ENCODE data around the gene CAPN5. TPM values are rescaled to one million over a fixed set of nuclear protein-coding genes. Genes with fewer than 3 reads are reported as not detected.

Gene CAPN5
- polyA plus RNA-seq, 4 donors: 22.8 to 37.4 (median 26.5) TPM

GRCh38 chr11:77063407-77063806, 3.4 kb upstream of the CAPN5 start:
- no peak for DNase-seq (ENCODE audit: low read depth in 4 of 4, low spot score in 2 of 4)

- no peak for DNase-seq (ENCODE audit: low read depth in 4 of 4, low spot score in 2 of 4)
Observed at GRCh38 chr11:77063861-77064260, 2.9 kb upstream of the CAPN5 start.

- DNase-seq (ENCODE audit: low read depth in 4 of 4, low spot score in 2 of 4): no peak
Observed at GRCh38 chr11:77064648-77065217, 2.0 kb upstream of the CAPN5 start.

DNA sequence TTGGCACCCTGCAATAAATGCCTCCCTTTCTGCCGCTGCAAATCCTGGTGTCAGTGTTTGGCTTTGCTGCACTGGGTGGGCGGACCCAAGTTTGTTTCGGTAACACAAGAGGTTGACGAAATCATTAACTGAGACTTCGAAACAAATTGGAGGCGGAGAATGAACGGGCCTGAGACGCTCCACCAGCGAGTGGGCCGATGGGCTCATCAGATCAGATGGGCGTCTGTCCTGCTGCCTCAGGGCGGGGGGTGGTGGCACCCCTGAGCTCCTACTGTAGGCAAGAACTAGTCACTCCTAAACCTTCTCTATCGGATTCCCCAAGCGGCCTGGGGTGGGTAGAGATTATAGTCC, 918 bp upstream of the CAPN5 start:
- peak in 1 of 4 donors; percentile 44 for DNase-seq (ENCODE audit: low read depth in 4 of 4, low spot score in 2 of 4)

DNA sequence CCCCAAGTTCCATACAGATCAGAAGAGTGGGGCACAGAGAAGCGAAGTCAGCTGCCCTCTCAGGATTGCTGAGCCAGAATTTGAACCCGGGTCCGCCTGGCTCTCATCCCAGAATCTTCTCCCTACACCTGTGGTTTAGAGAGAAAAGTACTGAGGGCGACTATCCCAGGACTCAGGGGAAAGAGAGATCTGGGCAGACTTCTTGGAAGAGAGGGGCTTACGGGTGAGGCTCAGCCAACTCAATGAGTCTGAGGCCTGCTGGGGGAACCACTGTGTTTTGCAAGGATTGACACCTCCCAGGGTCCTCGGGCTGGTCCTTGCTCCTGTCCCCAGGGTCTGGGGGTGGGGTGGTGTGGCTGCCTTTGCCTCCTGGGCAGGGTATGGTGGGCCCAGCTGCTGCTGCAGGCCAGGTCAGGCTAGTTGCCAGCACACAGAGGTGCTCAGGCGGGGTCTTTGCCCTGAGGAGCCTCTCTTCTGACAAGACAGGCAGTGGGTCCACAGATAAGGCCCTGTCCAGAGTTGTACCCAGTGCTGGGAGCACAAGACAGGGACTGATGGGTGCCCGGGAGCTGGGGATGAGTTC, 1.2 kb downstream of the CAPN5 start:
- DNase-seq (ENCODE audit: low read depth in 4 of 4, low spot score in 2 of 4): no peak

GRCh38 chr11:77068457-77069335, 1.9 kb downstream of the CAPN5 start:
- DNase-seq (ENCODE audit: low read depth in 4 of 4, low spot score in 2 of 4): no peak

DNA sequence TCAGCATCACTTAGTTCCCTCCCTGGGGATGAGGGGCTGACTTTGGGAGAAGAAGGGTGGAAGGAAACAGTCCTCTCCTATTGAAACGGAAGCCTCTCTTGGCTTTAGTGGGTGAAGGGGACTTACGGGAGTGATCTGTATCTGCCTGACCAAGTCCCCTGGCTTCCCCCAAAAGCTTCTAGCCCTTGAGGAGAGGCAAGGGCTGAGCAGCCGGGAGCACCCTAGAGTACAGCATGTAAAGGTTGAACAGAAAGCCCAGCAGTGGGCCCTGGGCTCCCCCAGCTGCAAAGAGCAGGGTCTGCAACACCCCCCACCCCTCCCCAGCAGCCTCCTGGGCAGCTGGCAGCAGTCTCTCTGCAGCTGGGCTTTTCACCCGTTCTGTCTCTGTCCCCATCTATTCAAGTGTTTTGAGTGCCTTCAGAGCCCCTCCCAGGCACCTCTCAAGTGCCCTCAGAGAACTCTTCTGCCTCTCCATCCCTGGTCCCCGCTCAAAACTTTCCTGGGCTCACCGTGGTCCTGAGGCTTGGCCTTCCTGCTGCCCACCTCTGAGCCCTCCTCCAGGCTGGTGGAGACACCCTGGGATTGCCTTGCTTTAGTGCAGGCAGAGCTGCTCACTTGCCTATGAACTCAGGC, 2.7 kb downstream of the CAPN5 start:
- no peak for DNase-seq (ENCODE audit: low read depth in 4 of 4, low spot score in 2 of 4)

GRCh38 chr11:77069969-77070582, 3.3 kb downstream of the CAPN5 start:
- no peak for DNase-seq (ENCODE audit: low read depth in 4 of 4, low spot score in 2 of 4)

DNA sequence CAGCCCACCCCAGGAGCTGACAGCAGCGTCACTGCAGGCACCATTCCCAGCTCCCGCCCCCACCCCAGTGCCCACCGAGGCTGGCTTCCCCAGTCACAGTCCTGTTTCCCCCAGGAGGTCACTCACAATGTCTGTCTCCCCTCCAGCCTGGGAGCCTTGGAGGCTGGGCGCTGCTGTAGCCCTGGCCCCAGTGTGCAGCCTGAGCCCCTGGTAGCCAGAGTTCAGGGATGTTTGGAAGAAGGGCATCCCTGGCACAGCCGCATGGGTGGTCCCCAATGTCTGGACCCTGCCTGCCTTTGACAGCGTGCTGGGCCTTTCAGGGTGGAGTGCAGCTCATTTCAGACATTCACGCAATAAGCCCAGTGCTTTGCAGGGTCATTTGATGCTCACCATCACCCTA, 4.3 kb downstream of the CAPN5 start:
- no peak for DNase-seq (ENCODE audit: low read depth in 4 of 4, low spot score in 2 of 4)

- no peak for DNase-seq (ENCODE audit: low read depth in 4 of 4, low spot score in 2 of 4)
Observed at GRCh38 chr11:77071671-77072605, 5.2 kb downstream of the CAPN5 start.

DNA sequence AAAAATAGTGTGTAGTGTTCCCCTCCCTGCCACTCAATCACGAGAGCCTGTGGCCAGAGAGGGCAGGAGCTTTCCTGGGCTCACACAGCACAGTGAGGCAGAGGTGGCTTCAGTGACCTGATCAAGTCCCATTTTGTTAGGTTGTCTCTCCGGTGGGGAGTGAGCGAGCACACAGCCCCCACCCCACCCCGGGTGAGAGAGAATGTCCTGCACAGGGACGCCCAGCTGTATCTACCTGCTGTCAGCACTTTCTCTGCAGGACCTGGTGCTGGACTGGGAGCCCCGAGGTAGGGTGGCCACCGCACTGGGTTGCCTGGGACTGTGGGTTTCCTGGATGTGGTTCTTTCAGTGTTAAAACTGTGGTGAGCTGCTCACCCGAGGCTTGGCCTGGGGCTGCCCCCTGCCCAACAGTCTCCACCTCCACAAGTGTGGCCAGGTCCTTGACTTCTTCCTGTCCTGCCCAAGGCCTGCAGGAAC, 6.1 kb downstream of the CAPN5 start:
- DNase-seq (ENCODE audit: low read depth in 4 of 4, low spot score in 2 of 4): no peak

DNA sequence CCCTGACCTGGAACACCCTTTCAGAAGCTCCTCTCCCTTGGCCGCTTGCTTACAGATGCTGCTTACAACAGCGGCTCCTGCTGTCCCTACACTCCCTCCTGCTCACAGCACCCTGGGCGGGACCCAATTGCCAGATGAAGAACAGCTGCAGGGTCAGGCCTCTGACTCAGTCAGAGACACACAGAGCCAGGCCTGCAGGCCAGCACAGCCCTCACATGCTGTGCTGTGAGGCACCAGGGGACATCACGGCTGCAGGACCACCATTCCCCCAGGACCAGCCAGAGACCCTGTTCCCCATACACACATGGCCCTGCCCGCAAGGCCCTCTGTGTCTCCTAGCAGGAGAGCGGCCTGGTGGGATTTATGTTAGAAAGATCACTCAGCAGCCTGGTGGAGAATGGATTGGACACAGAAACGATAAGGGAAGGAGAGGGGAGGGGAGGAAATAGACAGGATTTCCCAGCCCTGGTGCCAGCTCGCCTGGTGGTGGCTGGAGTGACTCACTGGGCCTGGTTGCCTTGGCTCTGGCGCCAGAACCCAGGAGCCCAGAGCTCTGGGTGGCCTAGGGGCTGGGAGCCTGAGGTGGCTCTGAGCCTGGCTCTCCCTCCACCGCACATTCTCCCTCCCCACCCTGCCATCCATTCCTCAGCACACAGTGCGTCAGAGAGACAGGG, 6.7 kb downstream of the CAPN5 start:
- peak in 3 of 4 donors; percentile 56 to 79 (median 72) for DNase-seq (ENCODE audit: low read depth in 4 of 4, low spot score in 2 of 4)

- no peak for DNase-seq (ENCODE audit: low read depth in 4 of 4, low spot score in 2 of 4)
Observed at GRCh38 chr11:77074205-77074604, 7.4 kb downstream of the CAPN5 start.

- DNase-seq (ENCODE audit: low read depth in 4 of 4, low spot score in 2 of 4): no peak
Observed at GRCh38 chr11:77074626-77075221, 8.0 kb downstream of the CAPN5 start.

DNA sequence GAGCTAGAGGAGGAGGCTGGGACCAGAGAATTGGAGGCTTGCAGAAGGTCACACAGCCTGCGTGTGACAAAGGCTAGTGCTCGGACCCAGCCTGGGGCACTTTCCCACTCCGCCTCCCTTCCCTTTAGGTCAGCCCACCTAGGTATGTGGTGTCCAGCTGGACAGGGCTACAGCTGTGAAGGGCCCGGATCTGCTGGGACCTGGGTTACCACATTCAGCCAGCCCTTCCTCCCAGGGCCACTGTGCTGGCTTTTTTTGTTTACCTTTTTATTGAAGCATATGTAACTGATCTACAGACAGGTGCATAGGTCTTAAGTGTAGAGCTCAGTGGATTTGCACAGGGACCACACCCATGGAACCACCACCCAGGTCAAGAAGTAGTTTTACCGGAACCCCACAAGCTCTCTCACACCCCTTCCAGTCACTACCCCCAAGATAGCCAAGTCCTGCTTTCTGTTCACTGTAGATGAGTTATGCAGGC, 8.7 kb downstream of the CAPN5 start:
- no peak for DNase-seq (ENCODE audit: low read depth in 4 of 4, low spot score in 2 of 4)

DNA sequence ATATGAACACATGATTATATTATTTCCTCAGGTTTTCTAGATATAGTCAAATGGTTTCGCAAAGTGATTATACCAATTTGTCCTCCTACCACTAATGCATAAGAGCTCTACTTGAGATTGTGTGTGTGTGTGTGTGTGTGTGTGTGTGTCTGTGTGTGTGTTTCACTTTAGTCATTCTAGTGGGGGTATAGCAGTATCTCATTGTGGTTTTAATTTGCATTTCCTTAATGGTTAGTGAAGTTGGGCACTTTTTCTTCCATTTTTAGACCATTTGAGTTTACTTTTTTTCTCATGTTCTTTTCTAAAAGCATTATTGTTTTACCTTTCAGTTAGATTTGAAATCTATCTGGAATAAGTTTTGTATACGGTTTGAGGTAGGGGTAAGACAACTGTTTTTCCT, 12.9 kb downstream of the CAPN5 start:
- no peak for DNase-seq (ENCODE audit: low read depth in 4 of 4, low spot score in 2 of 4)

DNA sequence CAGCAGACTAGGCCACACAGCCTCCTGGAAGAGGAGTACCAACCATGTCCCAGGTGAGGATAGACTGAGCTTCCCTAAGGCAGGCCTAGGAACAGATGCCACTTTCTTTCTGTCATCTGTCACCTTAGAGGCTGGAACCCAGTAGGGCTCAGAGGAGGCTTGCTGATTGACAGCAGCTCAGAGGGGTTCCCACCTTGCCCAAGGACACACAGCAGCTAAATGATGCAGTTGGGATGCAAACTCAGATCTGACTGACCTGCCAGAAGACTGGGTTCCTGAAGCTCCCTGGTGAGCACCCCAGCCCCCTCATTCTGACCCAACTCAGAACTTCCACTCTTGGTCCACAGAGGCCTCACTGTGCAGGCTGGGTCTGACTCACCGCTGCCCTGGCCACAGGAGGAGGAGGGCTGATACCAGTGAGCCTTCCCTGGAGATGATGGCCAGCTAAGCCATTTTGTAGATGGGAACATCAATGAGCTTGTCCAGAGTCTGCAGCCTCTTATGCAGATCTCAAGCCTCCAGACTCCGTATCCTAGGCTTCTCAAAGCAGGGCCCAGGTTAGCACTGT, 14.0 kb downstream of the CAPN5 start:
- no peak for DNase-seq (ENCODE audit: low read depth in 4 of 4, low spot score in 2 of 4)

- no peak for DNase-seq (ENCODE audit: low read depth in 4 of 4, low spot score in 2 of 4)
Observed at GRCh38 chr11:77081381-77081851, 14.6 kb downstream of the CAPN5 start.

Data from left renal cortex interstitium (tissue), 4 donors.